Thyroid gland (tissue), 4 donors: ENCODE measurements around the gene TRMT1. TPM values are rescaled to one million over a fixed set of nuclear protein-coding genes. Genes with fewer than 3 reads are reported as not detected.

ENCODE experiments used
- DNase-seq, 2 donors: peaks; one replicate each; pipeline ENCODE4 v3.0.0-alpha.2; 2019
- H3K27ac ChIP-seq, 3 donors: fragments of 200-600 bp; sonication (generic); 1 replicate in 2 of 3; 2 replicates in 1 of 3; pipeline ENCODE4 v1.5.1; 2016 to 2019; ENCODE audit warnings: mild to moderate bottlenecking in 1 of 3, moderate library complexity in 1 of 3
- H3K27me3 ChIP-seq: fragments of 200-600 bp; sonication (generic); one replicate; pipeline ENCODE4 v1.5.1; 2019
- H3K36me3 ChIP-seq, 2 donors: fragments of 200-600 bp; sonication (generic); one replicate each; pipeline ENCODE4 v1.5.1; 2016 to 2019
- H3K4me1 ChIP-seq, 2 donors: fragments of 200-600 bp; sonication (generic); one replicate each; pipeline ENCODE4 v1.5.1; 2017 to 2019
- H3K4me3 ChIP-seq, 3 donors: fragments of 200-600 bp; sonication (generic); replicated peaks in 1 of 3; 1 replicate in 2 of 3; 2 replicates in 1 of 3; pipeline ENCODE4 v1.5.1; 2016; ENCODE audit warnings: mild to moderate bottlenecking in 1 of 3
- H3K9me3 ChIP-seq: fragments of 200-600 bp; sonication (generic); one replicate; pipeline ENCODE4 v1.5.1; 2017
- CTCF ChIP-seq, 6 experiments: fragments of 200-600 bp in 3 of 6; fragments of 450-650 bp in 3 of 6; sonication (generic) in 3 of 6; IDR thresholded peaks; one replicate each; pipeline ENCODE4 v1.5.1; 2016 to 2019; ENCODE audit warnings: antibody characterized with exemption in 6 of 6, mild to moderate bottlenecking in 2 of 6, inconsistent platforms in 1 of 6, moderate library complexity in 1 of 6
- POLR2A ChIP-seq, 2 donors: fragments of 450-650 bp; IDR thresholded peaks; one replicate each; pipeline ENCODE4 v1.6.1; 2017; ENCODE audit warnings: antibody characterized with exemption in 2 of 2, mild to moderate bottlenecking in 2 of 2, moderate library complexity in 1 of 2
- WGBS, 2 donors: methylation state at CpG; one replicate each; pipeline ENCODE4 v1.1.5; 2017; 5-methylcytosine and 5-hydroxymethylcytosine counted together
- intact Hi-C: fragments of 100-400 bp; cut with DNase I; formaldehyde crosslinking; loops from one replicate; pipeline ENCODE4 v1.15.1; 2023
- total RNA-seq, 4 donors: library from RNA; depleted of rRNA; stranded (reverse); fragments of >200 nt; gene quantifications; one replicate each; pipeline ENCODE4 v1.2.3, GENCODE V29; 2016

The TRMT1 gene
- total RNA-seq, 4 donors from 2014 or later, result 23.9 to 31.3 (median 29.1) TPM

GRCh38 chr19:13094106-13094504 lies 22.4 kb downstream of the TRMT1 start:
- TF ChIP-seq CTCF (IDR thresholded peaks at IDR 0.05), result peak in 1 of 6 experiments; percentile 1
- TF ChIP-seq POLR2A (IDR thresholded peaks at IDR 0.05), result no peak
- no peak overlapping the region for H3K4me3 ChIP-seq
- intact Hi-C loops, result loop anchor here (2.0 kb wide), 1 partner anchor 111 kb away; no protein-coding TSS in a partner anchor
- H3K4me1 ChIP-seq, result peaks cover 14 to 40% of the 10 kb centered on the region in 2 donors
- no peaks in the 10 kb centered on the region for H3K27me3 ChIP-seq
- no peak overlapping the region for H3K27ac ChIP-seq
- H3K9me3 ChIP-seq, result no peaks in the 10 kb centered on the region
- DNase-seq, result no peak
- 54 to 62% methylated on average over 5 of the region's 5 CpGs for WGBS, 2 donors
- peaks cover 0 to 15% of the 10 kb centered on the region in 2 donors for H3K36me3 ChIP-seq

- no peaks in the 10 kb centered on the region for H3K9me3 ChIP-seq
- peaks cover 10 to 35% of the 10 kb centered on the region in 2 donors for H3K4me1 ChIP-seq
- peak; percentile 72 to 79 for DNase-seq
- peak; percentile 87 to 96 (median 92) for TF ChIP-seq CTCF (IDR thresholded peaks at IDR 0.05)
- no peak for TF ChIP-seq POLR2A (IDR thresholded peaks at IDR 0.05)
- H3K27me3 ChIP-seq, result no peaks in the 10 kb centered on the region
- peaks cover 0 to 15% of the 10 kb centered on the region in 2 donors for H3K36me3 ChIP-seq
- H3K4me3 ChIP-seq, result no peak overlapping the region
- WGBS, 2 donors, result 57 to 61% methylated on average over 7 to 8 of the region's 12 CpGs
- intact Hi-C loops, result loop anchor here (2.0 kb wide), 1 partner anchor 111 kb away; no protein-coding TSS in a partner anchor
- peak overlapping the region in 2 of 3 donors; percentile 8 to 18 for H3K27ac ChIP-seq
Measured at GRCh38 chr19:13093407-13094105, 23.0 kb downstream of the TRMT1 start.

GRCh38 chr19:13092606-13093235 lies 23.8 kb downstream of the TRMT1 start:
- no peak overlapping the region for H3K4me3 ChIP-seq
- H3K9me3 ChIP-seq, result no peaks in the 10 kb centered on the region
- no peak for TF ChIP-seq POLR2A (IDR thresholded peaks at IDR 0.05)
- TF ChIP-seq CTCF (IDR thresholded peaks at IDR 0.05), result no peak
- DNase-seq, result no peak
- peak overlapping the region in 2 of 3 donors; percentile 42 to 56 for H3K27ac ChIP-seq
- peaks cover 2 to 27% of the 10 kb centered on the region in 2 donors for H3K4me1 ChIP-seq
- 76 to 92% methylated on average over 7 to 13 of the region's 14 CpGs for WGBS, 2 donors
- peaks cover 0 to 19% of the 10 kb centered on the region in 2 donors for H3K36me3 ChIP-seq
- intact Hi-C loops, result no loop called here
- no peaks in the 10 kb centered on the region for H3K27me3 ChIP-seq

GRCh38 chr19:13092158-13092543 lies 24.4 kb downstream of the TRMT1 start:
- Histone ChIP-seq H3K4me3 (no peak overlapping the region), H3K9me3 (no peaks in the 10 kb centered on the region), H3K27ac (peak overlapping the region; percentile 36 to 56 (median 42)), H3K4me1 (peaks cover 0 to 23% of the 10 kb centered on the region in 2 donors), H3K27me3 (no peaks in the 10 kb centered on the region), H3K36me3 (peaks cover 0 to 19% of the 10 kb centered on the region in 2 donors)
- intact Hi-C loops, result no loop called here
- DNase-seq, result no peak
- 59 to 88% methylated on average over 2 of the region's 2 CpGs for WGBS, 2 donors
- TF ChIP-seq CTCF (IDR thresholded peaks at IDR 0.05) (no peak), POLR2A (IDR thresholded peaks at IDR 0.05) (no peak)
